Measurements from ENCODE around the gene PRMT1. TPM values are rescaled to one million over a fixed set of nuclear protein-coding genes. Genes with fewer than 3 reads are reported as not detected.

The PRMT1 gene
- total RNA-seq, 4 donors from 2014 or later = 117 to 156 (median 139) TPM

DNA sequence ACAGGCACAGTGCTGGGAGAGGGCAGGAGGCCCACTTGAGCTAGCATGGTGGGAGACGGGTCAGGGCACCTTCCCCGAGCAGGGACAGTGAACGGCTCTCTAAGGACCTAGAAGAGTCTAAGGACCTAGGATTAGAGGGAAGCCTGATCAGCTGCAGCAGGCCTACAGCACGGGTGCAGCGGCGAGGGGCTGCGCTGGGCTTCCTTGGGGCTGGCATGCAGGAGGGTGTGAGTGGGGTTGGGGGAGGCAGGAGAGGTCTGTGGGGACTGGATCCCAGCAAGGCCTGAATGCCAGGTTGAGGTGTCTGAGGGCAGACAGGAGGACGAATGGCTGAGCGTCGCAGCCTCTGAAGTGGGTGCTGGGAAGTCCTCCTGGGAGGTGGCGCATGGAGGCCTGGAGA lies 31.5 kb upstream of the PRMT1 start:
- Histone ChIP-seq H3K27me3 (no peaks in the 10 kb centered on the region), H3K27ac (no peak overlapping the region), H3K4me1 (peaks cover 17 to 27% of the 10 kb centered on the region in 2 donors), H3K36me3 (peaks cover 22 to 24% of the 10 kb centered on the region in 2 donors), H3K9me3 (no peaks in the 10 kb centered on the region), H3K4me3 (replicated peaks in 1 of 3) (no peak overlapping the region)
- TF ChIP-seq, protein P1, sequence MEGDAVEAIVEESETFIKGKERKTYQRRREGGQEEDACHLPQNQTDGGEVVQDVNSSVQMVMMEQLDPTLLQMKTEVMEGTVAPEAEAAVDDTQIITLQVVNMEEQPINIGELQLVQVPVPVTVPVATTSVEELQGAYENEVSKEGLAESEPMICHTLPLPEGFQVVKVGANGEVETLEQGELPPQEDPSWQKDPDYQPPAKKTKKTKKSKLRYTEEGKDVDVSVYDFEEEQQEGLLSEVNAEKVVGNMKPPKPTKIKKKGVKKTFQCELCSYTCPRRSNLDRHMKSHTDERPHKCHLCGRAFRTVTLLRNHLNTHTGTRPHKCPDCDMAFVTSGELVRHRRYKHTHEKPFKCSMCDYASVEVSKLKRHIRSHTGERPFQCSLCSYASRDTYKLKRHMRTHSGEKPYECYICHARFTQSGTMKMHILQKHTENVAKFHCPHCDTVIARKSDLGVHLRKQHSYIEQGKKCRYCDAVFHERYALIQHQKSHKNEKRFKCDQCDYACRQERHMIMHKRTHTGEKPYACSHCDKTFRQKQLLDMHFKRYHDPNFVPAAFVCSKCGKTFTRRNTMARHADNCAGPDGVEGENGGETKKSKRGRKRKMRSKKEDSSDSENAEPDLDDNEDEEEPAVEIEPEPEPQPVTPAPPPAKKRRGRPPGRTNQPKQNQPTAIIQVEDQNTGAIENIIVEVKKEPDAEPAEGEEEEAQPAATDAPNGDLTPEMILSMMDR (IDR thresholded peaks at IDR 0.05) = no peak
- TF ChIP-seq POLR2A (IDR thresholded peaks at IDR 0.05) = no peak
- WGBS, 2 donors = 91 to 95% methylated on average over 4 to 10 of the region's 11 CpGs
- intact Hi-C loops (cut with DNase I) = no loop called here
- DNase-seq = no peak

DNA sequence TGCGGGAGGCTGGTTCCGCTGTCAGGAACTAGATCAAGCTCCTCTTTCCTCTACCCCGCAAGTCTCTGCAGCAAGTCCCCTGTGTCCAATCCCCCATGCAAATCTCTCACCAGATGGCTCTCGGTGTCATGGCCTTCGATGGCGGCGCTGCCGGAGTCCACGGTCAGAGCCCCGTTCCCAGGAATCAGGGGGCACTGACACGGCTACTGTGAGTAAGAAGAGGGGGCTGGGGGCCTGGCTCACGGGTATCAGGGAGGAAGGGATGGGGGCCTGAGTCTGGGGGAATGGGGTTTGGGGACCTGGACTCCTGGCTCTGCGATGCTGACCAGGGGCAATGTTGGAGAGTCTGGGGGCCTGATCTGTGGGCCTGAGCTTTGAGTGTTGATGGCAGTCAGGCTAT lies 31.1 kb upstream of the PRMT1 start:
- WGBS, 2 donors = 92 to 94% methylated on average over 11 of the region's 13 CpGs
- H3K27ac ChIP-seq = no peak overlapping the region
- intact Hi-C loops (cut with DNase I) = no loop called here
- H3K27me3 ChIP-seq = no peaks in the 10 kb centered on the region
- peaks cover 15 to 25% of the 10 kb centered on the region in 2 donors for H3K4me1 ChIP-seq
- H3K9me3 ChIP-seq = no peaks in the 10 kb centered on the region
- DNase-seq = no peak
- H3K4me3 ChIP-seq (replicated peaks in 1 of 3) = no peak overlapping the region
- peaks cover 25% of the 10 kb centered on the region in 2 donors for H3K36me3 ChIP-seq
- TF ChIP-seq, protein P1 (IDR thresholded peaks at IDR 0.05) = no peak
- TF ChIP-seq POLR2A (IDR thresholded peaks at IDR 0.05) = no peak

DNA sequence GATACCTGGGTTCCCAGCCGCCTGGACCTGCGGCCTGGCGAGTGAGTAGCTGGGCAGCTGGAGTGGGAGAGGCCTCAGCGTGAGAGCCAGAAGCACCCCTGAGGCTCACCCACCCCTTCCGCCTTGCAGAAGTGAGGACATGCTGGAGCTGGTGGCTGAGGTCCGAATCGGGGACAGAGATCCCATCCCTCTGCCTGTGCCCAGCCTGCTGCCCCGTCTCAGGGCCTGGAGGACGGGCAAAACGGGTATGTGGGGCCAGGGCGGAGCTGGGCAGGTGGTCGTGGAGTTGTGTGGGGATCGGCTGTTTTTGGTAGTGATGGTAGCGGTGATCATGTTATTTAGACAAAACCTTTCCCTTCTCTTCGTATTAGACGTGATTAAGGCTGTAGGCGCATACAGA lies 30.5 kb upstream of the PRMT1 start:
- WGBS, 2 donors = 91 to 96% methylated on average over 14 to 17 of the region's 17 CpGs
- H3K4me3 ChIP-seq (replicated peaks in 1 of 3) = no peak overlapping the region
- no peak for DNase-seq
- intact Hi-C loops (cut with DNase I) = no loop called here
- no peak for TF ChIP-seq POLR2A (IDR thresholded peaks at IDR 0.05)
- TF ChIP-seq, protein P1 (IDR thresholded peaks at IDR 0.05) = no peak
- peaks cover 9 to 20% of the 10 kb centered on the region in 2 donors for H3K4me1 ChIP-seq
- H3K27me3 ChIP-seq = no peaks in the 10 kb centered on the region
- no peak overlapping the region for H3K27ac ChIP-seq
- peaks cover 30 to 31% of the 10 kb centered on the region in 2 donors for H3K36me3 ChIP-seq
- H3K9me3 ChIP-seq = no peaks in the 10 kb centered on the region

DNA sequence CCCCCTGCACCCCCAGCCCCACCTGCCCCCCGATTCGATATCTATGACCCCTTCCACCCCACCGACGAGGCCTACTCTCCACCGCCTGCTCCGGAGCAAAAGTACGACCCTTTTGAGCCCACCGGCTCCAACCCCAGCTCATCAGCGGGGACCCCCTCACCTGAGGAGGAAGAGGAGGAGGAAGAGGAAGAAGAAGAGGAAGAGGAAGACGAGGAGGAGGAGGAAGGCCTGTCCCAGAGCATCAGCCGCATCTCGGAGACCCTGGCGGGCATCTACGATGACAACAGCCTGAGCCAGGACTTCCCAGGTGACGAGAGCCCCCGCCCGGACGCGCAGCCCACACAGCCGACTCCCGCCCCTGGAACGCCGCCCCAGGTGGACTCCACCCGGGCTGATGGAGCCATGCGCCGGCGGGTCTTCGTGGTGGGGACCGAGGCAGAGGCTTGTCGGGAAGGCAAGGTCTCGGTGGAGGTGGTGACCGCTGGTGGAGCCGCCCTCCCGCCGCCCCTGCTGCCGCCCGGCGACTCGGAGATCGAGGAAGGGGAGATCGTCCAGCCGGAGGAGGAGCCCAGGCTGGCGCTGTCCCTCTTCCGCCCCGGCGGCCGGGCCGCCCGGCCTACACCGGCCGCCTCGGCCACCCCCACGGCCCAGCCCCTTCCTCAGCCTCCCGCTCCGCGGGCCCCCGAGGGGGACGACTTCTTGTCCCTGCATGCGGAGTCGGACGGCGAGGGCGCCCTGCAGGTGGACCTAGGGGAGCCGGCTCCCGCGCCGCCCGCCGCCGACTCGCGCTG lies 25.8 kb upstream of the PRMT1 start:
- H3K27ac ChIP-seq = no peak overlapping the region
- TF ChIP-seq POLR2A (IDR thresholded peaks at IDR 0.05) = no peak
- TF ChIP-seq, protein P1 (IDR thresholded peaks at IDR 0.05) = no peak
- DNase-seq = no peak
- H3K4me3 ChIP-seq (replicated peaks in 1 of 3) = no peak overlapping the region
- no peaks in the 10 kb centered on the region for H3K27me3 ChIP-seq
- WGBS, 2 donors = 95 to 99% methylated on average over 38 to 48 of the region's 72 CpGs
- intact Hi-C loops (cut with DNase I) = no loop called here
- H3K9me3 ChIP-seq = no peaks in the 10 kb centered on the region
- no peaks in the 10 kb centered on the region for H3K4me1 ChIP-seq
- peaks cover 66 to 71% of the 10 kb centered on the region in 2 donors for H3K36me3 ChIP-seq

DNA sequence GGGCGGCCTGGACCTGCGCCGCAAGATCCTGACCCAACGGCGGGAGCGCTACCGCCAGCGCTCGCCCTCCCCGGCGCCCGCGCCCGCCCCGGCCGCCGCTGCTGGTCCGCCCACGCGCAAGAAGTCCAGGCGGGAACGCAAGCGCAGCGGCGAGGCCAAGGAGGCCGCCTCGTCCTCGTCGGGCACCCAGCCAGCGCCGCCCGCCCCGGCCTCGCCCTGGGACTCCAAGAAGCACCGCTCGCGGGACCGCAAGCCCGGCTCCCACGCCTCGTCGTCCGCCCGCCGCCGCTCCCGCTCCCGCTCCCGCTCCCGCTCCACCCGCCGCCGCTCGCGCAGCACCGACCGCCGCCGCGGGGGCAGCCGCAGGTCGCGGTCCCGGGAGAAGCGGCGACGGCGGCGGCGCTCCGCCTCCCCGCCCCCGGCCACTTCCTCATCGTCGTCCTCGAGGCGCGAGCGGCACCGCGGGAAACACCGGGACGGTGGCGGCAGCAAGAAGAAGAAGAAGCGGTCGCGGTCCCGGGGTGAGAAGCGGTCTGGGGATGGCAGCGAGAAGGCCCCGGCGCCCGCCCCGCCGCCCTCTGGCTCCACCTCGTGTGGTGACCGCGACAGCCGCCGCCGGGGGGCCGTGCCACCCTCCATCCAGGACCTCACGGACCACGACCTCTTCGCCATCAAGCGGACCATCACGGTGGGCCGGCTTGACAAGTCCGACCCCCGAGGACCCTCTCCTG lies 25.1 kb upstream of the PRMT1 start:
- WGBS, 2 donors = 96 to 97% methylated on average over 94 to 101 of the region's 110 CpGs

More for the DNA sequence above, 25.1 kb upstream of the PRMT1 start:
- H3K36me3 ChIP-seq = peaks cover 67 to 72% of the 10 kb centered on the region in 2 donors
- TF ChIP-seq POLR2A (IDR thresholded peaks at IDR 0.05) = no peak
- TF ChIP-seq, protein P1 (IDR thresholded peaks at IDR 0.05) = no peak
- no peaks in the 10 kb centered on the region for H3K27me3 ChIP-seq
- H3K4me1 ChIP-seq = no peaks in the 10 kb centered on the region
- no peak overlapping the region for H3K27ac ChIP-seq
- no peak overlapping the region for H3K4me3 ChIP-seq (replicated peaks in 1 of 3)
- no peaks in the 10 kb centered on the region for H3K9me3 ChIP-seq
- DNase-seq = no peak
- intact Hi-C loops (cut with DNase I) = no loop called here
